Measurements from ENCODE around the gene CKM.

DNA sequence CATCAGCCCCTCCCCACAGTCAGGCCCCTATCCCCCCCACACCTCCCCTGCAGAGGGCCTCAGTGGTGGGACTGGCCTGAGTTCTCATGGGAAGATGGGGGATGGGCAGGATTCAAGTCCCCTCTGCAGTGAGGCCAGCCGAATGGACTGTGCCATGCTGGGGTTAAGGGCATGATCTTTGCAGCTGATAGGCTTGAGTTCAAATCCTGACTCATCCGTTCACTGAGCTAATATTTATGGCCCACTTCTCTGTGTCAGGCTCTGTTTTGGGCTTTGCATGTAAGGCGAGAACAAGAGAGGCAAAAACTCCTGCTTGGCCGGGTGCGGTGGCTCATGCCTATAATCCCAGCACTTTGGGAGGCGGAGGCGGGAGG, 51.0 kb downstream of the CKM start:
- TF ChIP-seq CTCF (IDR thresholded peaks at IDR 0.05) (no peak), POLR2A (IDR thresholded peaks at IDR 0.05) (no peak), EP300 (IDR thresholded peaks at IDR 0.05) (no peak)
